Panc1 (cell line): ENCODE measurements around the gene CLNS1A. TPM values are rescaled to one million over a fixed set of nuclear protein-coding genes. Genes with fewer than 3 reads are reported as not detected.
"Not testable (repeated sequence)": the region's sequence is repeated elsewhere in the genome, so short reads cannot be mapped to it uniquely, and the experiment has no call there.

Experiments used
- ATAC-seq: fragments of 200-7000 bp; cut with Tn5 transposase; 2 replicates; pipeline ENCODE4 v1.9.1; 2020; ENCODE audit warnings: mild to moderate bottlenecking, moderate library complexity
- BruUV-seq: library from RNA; stranded (reverse); fragments of 400-500 nt; replicated peaks from 2 replicates; lab custom pipeline; 2021; lab: Mats Ljungman, UMichigan
- CTCF ChIA-PET: fragments of 300-600 bp; sonication (Branson Sonifier 250); formaldehyde crosslinking; loops from one replicate; lab custom pipeline; 2022; ENCODE audit warnings: antibody characterized with exemption; lab: Charles Lee
- POLR2A ChIA-PET: fragments of 300-600 bp; sonication (Branson Sonifier 250); formaldehyde crosslinking; loops from one replicate; lab custom pipeline; 2022; ENCODE audit warnings: antibody characterized with exemption; lab: Charles Lee
- DNase-seq: peaks from one replicate; pipeline ENCODE4 v3.0.0-alpha.2; 2010; ENCODE audit warnings: low read depth, low spot score
- H3K27ac ChIP-seq: 2 replicates; pipeline ENCODE4 v1.5.1; 2011; ENCODE audit warnings: mild to moderate bottlenecking, low read length, inconsistent platforms
- H3K27me3 ChIP-seq: fragments of 200-500 bp; sonication (Bioruptor generic); 2 replicates; pipeline ENCODE4 v1.6.0; 2014; ENCODE audit warnings: low read length, inconsistent platforms; ENCODE audit not compliant: control insufficient read depth, insufficient read depth
- H3K36me3 ChIP-seq: fragments of 200-500 bp; sonication (Bioruptor generic); 2 replicates; pipeline ENCODE4 v1.5.1; 2014; ENCODE audit warnings: inconsistent platforms, mild to moderate bottlenecking, low read length, moderate library complexity; ENCODE audit not compliant: control insufficient read depth, insufficient read depth
- H3K4me1 ChIP-seq: 2 replicates; pipeline ENCODE4 v1.5.1; 2011; ENCODE audit warnings: inconsistent platforms, mild to moderate bottlenecking, low read length, moderate library complexity; ENCODE audit not compliant: control insufficient read depth, insufficient read depth
- H3K4me3 ChIP-seq, 2 experiments: 2 replicates each; pipeline ENCODE4 v1.5.1; 2011 to 2012; ENCODE audit warnings: low read depth in 2 of 2, low read length in 2 of 2, mild to moderate bottlenecking in 2 of 2, inconsistent platforms in 1 of 2, moderate library complexity in 1 of 2
- H3K9me3 ChIP-seq: fragments of 200-500 bp; sonication (Bioruptor generic); 2 replicates; pipeline ENCODE4 v1.5.1; 2014; ENCODE audit warnings: low read depth, mild to moderate bottlenecking, inconsistent platforms, low read length, moderate library complexity; ENCODE audit not compliant: control insufficient read depth, insufficient read depth
- CTCF ChIP-seq: fragments of 450-650 bp; IDR thresholded peaks from 2 replicates; pipeline ENCODE4 v1.5.1; 2017; ENCODE audit warnings: mild to moderate bottlenecking
- POLR2AphosphoS5 ChIP-seq: IDR thresholded peaks from 2 replicates; pipeline ENCODE4 v1.6.1; 2012; ENCODE audit warnings: mild to moderate bottlenecking, low read depth, low read length, moderate library complexity
- REST ChIP-seq, 2 experiments: IDR thresholded peaks; 2 replicates each; pipeline ENCODE4 v1.6.1; 2011 to 2012; ENCODE audit warnings: low read depth in 2 of 2, control low read depth in 1 of 2, low read length in 1 of 2, mild to moderate bottlenecking in 1 of 2, moderate library complexity in 1 of 2; ENCODE audit not compliant: insufficient read depth in 1 of 2
- SIN3A ChIP-seq: IDR thresholded peaks from 2 replicates; pipeline ENCODE4 v1.6.1; 2012; ENCODE audit warnings: low read depth, mild to moderate bottlenecking, low read length, moderate library complexity, borderline replicate concordance; ENCODE audit not compliant: insufficient read depth
- TCF7L2 ChIP-seq: IDR thresholded peaks from 2 replicates; pipeline ENCODE4 v1.6.1; 2011; ENCODE audit warnings: mild to moderate bottlenecking, low read depth, low read length, inconsistent platforms
- in situ Hi-C: cut with HindIII; loops from 2 replicates; pipeline ENCODE4 v1.10.0; 2016; ENCODE audit warnings: low sequenced_read_pairs, low pct_unique_long_range_greater_than_20kb
- intact Hi-C: fragments of 100-400 bp; cut with micrococcal nuclease; formaldehyde crosslinking; loops from one replicate; pipeline ENCODE4 v1.10.0; 2022; ENCODE audit not compliant: unreplicated experiment
- total RNA-seq: library from RNA; stranded (reverse); gene quantifications from one replicate; pipeline ENCODE4 v1.2.1, GENCODE V29; 2021; ENCODE audit not compliant: unreplicated experiment

CLNS1A gene
- total RNA-seq, 1 experiment from 2014 or later = 117 TPM

- Histone ChIP-seq H3K27ac (no peak overlapping the region), H3K9me3 (no peaks in the 10 kb centered on the region), H3K4me3 (no peak overlapping the region), H3K4me1 (peaks cover 3% of the 10 kb centered on the region; the same call in 1 of the 2 replicates), H3K36me3 (no peaks in the 10 kb centered on the region; the same call in 1 of the 2 replicates), H3K27me3 (no peaks in the 10 kb centered on the region)
- TF ChIP-seq CTCF (no peak), SIN3A (no peak), REST (IDR thresholded peaks at IDR 0.05; ENCODE audit: insufficient read depth in 1 of 2, low read depth in 2 of 2, low read length in 1 of 2) (no peak), POLR2AphosphoS5 (no peak), TCF7L2 (no peak)
- BruUV-seq = no TSS peak
- in situ Hi-C loops (no loop called here), intact Hi-C loops (no loop called here)
- ATAC-seq = no peak
- no peak for DNase-seq
- ChIA-PET CTCF (no interaction called here), POLR2A (interaction anchor here (0.7 kb wide), 1 partner anchor 38 kb away, joined by 10 read pairs; no protein-coding TSS in a partner anchor)
Observed at GRCh38 chr11:77642228-77642627, 4.6 kb upstream of the CLNS1A start.

- no peaks in the 10 kb centered on the region; the same call in 1 of the 2 replicates for H3K36me3 ChIP-seq
- peak overlapping the region; percentile 99 for H3K27ac ChIP-seq
- BruUV-seq = TSS peak; percentile 90
- in situ Hi-C loops = no loop called here
- intact Hi-C loops = no loop called here
- no peaks in the 10 kb centered on the region for H3K27me3 ChIP-seq
- TF ChIP-seq CTCF (no peak), POLR2AphosphoS5 (no peak), SIN3A (no peak), TCF7L2 (no peak), REST (IDR thresholded peaks at IDR 0.05; ENCODE audit: insufficient read depth in 1 of 2, low read depth in 2 of 2, low read length in 1 of 2) (no peak)
- CTCF ChIA-PET = no interaction called here
- H3K4me3 ChIP-seq = peak overlapping the region; percentile 76 to 92
- DNase-seq (no peak), ATAC-seq (no peak)
- POLR2A ChIA-PET = interaction anchor here (0.7 kb wide), 1 partner anchor 467 kb away, joined by 3 read pairs; no protein-coding TSS in a partner anchor
- H3K9me3 ChIP-seq = no peaks in the 10 kb centered on the region
- H3K4me1 ChIP-seq = peaks cover 9% of the 10 kb centered on the region
Observed at GRCh38 chr11:77636731-77637344, 756 bp downstream of the CLNS1A start.

GRCh38 chr11:77633926-77634325 is 3.7 kb downstream of the CLNS1A start:
- H3K36me3 ChIP-seq, ATAC-seq, in situ Hi-C loops, H3K27ac ChIP-seq, DNase-seq, H3K4me3 ChIP-seq, H3K4me1 ChIP-seq, H3K9me3 ChIP-seq, intact Hi-C loops, H3K27me3 ChIP-seq, BruUV-seq: not testable (repeated sequence)
- CTCF ChIA-PET = interaction anchor here (0.7 to 0.8 kb wide), 2 partner anchors 14 to 653 kb away, joined by 3 read pairs; no protein-coding TSS in a partner anchor
- POLR2A ChIA-PET = interaction anchor here (0.6 kb wide), 1 partner anchor 44 kb away, joined by 6 read pairs; no protein-coding TSS in a partner anchor
